ENCODE results near the gene BUD31. TPM values are rescaled to one million over a fixed set of nuclear protein-coding genes. Genes with fewer than 3 reads are reported as not detected.
A peak's percentile ranks its signal among the peaks of the same experiment; 100 is the strongest.

BUD31 gene
- total and polyA plus RNA-seq, 11 donors = 26.1 to 87.8 (median 47.4) TPM

DNA sequence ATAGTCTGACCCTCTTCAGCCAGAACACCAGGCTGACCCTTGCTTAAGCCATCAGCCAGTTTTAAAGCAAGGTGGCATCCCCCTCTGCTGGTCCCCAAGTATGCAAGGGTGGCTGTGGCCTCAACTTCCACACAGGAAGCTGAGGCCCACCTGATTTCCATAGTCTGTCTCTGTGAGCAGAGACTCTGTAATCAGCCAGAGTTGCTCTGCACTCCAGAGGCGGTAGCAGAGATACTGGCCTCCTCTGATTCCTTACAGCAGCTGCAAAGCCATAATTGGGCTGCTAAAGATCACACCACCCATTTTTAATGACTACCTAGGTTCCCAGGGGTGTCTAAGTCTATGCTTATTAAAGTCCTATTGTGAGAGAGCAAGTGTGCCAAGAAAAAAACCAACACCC is 2.2 kb upstream of the BUD31 start:
- no peak for TF ChIP-seq POLR2A (IDR thresholded peaks at IDR 0.05)
- TF ChIP-seq CTCF (IDR thresholded peaks at IDR 0.05) = no peak
- H3K9me3 ChIP-seq = no peaks in the 10 kb centered on the region
- ATAC-seq = no peak
- H3K36me3 ChIP-seq = peaks cover 0 to 56% (median 47%) of the 10 kb centered on the region in 9 donors
- WGBS, 4 donors = 40 to 58% (median 47%) methylated on average over 1 of the region's 1 CpG
- intact Hi-C loops (cut with DNase I) = loop anchor here in 3 of 10 donors (5.0 kb wide), 3 partner anchors 34 to 1004 kb away; partner anchors contain the start of genes ARPC1B (in 1 of the 3) and BAIAP2L1 (in 1 of the 3)
- H3K4me1 ChIP-seq = peaks cover 13 to 51% (median 42%) of the 10 kb centered on the region in 12 donors
- no peaks in the 10 kb centered on the region for H3K27me3 ChIP-seq
- peak overlapping the region in 1 of 12 donors; percentile 98 for H3K27ac ChIP-seq
- H3K4me3 ChIP-seq = peak overlapping the region in 6 of 12 donors; percentile 76 to 97 (median 96)
- no peak for DNase-seq

DNA sequence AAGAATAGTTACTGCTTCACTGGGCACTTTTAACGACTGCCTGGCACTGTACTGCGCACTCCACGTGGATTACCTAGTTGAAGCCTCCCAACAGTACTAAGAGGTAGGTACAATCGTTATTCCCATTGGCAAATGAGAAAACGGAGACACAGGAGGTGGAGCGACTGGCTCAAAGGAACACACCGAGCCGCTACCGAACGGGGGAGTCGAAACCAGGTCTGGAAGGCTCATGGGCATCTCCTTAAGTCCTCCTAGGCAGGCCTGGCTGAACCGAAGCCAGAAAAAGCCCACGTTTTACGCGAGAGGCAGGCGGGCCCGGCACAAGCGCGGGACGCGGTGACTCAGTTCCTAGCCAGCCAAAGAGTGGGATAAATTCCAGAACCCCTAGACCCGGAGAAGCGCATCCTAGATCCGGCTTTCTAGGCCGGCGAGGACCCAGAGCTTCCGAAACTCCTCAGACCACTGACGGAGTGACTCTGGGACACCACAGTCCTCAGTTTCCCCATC is 844 bp upstream of the BUD31 start:
- peak in 4 of 5 donors; percentile 45 to 74 (median 56) for DNase-seq
- Histone ChIP-seq H3K4me3 (peak overlapping the region; percentile 68 to 100 (median 96)), H3K9me3 (no peaks in the 10 kb centered on the region), H3K36me3 (peaks cover 0 to 56% (median 47%) of the 10 kb centered on the region in 9 donors), H3K4me1 (peaks cover 13 to 51% (median 42%) of the 10 kb centered on the region in 12 donors), H3K27ac (peak overlapping the region; percentile 93 to 99 (median 98)), H3K27me3 (no peaks in the 10 kb centered on the region)
- intact Hi-C loops (cut with DNase I) = loop anchor here in 8 of 10 donors (1.0 to 5.0 kb wide), 6 partner anchors 15 to 1006 kb away; partner anchors contain the start of genes ARPC1B (in 4 of the 8) and BAIAP2L1 (in 1 of the 8)
- ATAC-seq = peak in 3 of 4 donors; percentile 21 to 63 (median 38)
- WGBS, 4 donors = 0 to 1% (median 0%) methylated on average over 8 to 28 of the region's 28 CpGs
- no peak for TF ChIP-seq CTCF (IDR thresholded peaks at IDR 0.05)
- no peak for TF ChIP-seq POLR2A (IDR thresholded peaks at IDR 0.05)

DNA sequence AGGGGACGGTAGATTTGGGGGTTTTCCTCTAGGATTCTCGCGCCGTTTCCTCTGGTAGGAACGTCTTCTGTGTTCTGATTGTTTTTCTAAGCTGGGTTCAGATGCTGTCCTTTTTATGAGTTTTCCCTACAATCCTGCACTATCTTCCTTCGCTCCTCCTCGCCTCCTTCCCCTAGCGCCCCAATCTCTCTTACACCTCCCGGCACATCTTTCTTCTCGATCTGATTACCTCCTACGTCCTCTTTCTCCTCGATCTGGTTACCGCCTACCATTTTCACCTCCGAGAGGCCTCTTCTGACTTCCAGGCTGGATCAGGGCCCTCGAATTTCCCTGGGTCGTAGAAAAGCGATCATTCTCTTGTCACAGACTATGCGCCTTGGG is 413 bp downstream of the BUD31 start:
- TF ChIP-seq POLR2A (IDR thresholded peaks at IDR 0.05) (no peak), CTCF (IDR thresholded peaks at IDR 0.05) (no peak)
- peaks cover 13 to 50% (median 42%) of the 10 kb centered on the region in 12 donors for H3K4me1 ChIP-seq
- ATAC-seq (no peak), DNase-seq (peak in 1 of 5 donors; percentile 14)
- intact Hi-C loops (cut with DNase I) = loop anchor here in 6 of 10 donors (2.0 to 5.0 kb wide), 4 partner anchors 34 to 1007 kb away; partner anchors contain the start of genes ARPC1B (in 4 of the 6) and BAIAP2L1 (in 1 of the 6)
- H3K27me3 ChIP-seq = no peaks in the 10 kb centered on the region
- H3K4me3 ChIP-seq = peak overlapping the region; percentile 68 to 100 (median 96)
- H3K36me3 ChIP-seq = peaks cover 0 to 56% (median 44%) of the 10 kb centered on the region in 9 donors
- peak overlapping the region; percentile 93 to 99 (median 98) for H3K27ac ChIP-seq
- no peaks in the 10 kb centered on the region for H3K9me3 ChIP-seq
- WGBS, 4 donors = 0 to 1% (median 0%) methylated on average over 18 of the region's 18 CpGs

GRCh38 chr7:99409806-99410205 is 1.0 kb downstream of the BUD31 start:
- Histone ChIP-seq H3K4me3 (peak overlapping the region; percentile 68 to 100 (median 96)), H3K9me3 (no peaks in the 10 kb centered on the region), H3K4me1 (peaks cover 13 to 46% (median 37%) of the 10 kb centered on the region in 12 donors), H3K36me3 (peaks cover 0 to 56% (median 46%) of the 10 kb centered on the region in 9 donors), H3K27me3 (no peaks in the 10 kb centered on the region), H3K27ac (peak overlapping the region in 7 of 12 donors; percentile 94 to 99 (median 97))
- intact Hi-C loops (cut with DNase I) = loop anchor here in 7 of 10 donors (2.0 to 10.0 kb wide), 7 partner anchors 35 to 1125 kb away; partner anchors contain the start of genes ARPC1B (in 4 of the 7), BAIAP2L1 (in 1 of the 7) and BRI3 (in 1 of the 7)
- WGBS, 4 donors = 50 to 56% (median 53%) methylated on average over 3 of the region's 3 CpGs
- no peak for TF ChIP-seq POLR2A (IDR thresholded peaks at IDR 0.05)
- no peak for TF ChIP-seq CTCF (IDR thresholded peaks at IDR 0.05)
- DNase-seq (no peak), ATAC-seq (no peak)
